Measurements from ENCODE around the gene OVAAL.

OVAAL gene

GRCh38 chr1:180571060-180571831, 12.5 kb downstream of the OVAAL start:
- no peak for DNase-seq

DNA sequence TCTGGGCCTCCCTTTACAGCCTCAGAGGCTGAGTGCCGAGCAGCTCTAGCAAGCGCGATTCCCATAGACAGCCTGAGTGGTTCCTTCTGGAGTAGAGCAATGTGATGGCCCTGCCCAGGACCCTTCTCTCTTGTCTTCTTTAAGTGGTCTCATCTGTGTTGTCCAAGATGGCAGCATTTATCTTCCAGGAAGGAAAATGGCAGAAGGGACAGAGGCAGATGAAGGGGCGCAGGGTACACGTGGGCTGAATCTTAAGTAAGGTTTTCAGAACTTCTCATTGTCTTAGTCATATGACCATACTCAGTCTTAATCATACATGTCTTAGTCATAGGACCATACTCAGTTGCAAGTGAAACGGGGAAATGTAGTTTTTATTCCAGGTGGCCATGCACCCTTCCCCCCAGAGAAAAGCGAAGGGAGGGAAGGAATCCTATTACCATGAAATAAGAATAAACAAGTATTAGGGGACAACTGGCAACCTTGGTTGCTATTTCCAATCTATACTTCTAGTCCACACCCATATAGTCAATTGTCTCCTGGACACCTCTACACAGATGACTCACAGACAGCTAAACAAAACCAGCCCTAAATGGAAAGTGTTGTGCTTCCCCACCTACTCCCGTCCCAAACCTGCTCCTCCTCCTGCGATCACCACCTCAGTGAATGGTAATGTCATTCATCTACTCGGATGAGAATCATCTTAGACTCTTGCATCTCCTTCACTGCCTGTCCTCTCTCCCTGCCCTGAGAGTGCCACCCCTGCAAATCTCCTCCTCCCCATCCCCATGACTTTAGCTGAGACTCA, 13.3 kb downstream of the OVAAL start:
- no peak for DNase-seq

DNA sequence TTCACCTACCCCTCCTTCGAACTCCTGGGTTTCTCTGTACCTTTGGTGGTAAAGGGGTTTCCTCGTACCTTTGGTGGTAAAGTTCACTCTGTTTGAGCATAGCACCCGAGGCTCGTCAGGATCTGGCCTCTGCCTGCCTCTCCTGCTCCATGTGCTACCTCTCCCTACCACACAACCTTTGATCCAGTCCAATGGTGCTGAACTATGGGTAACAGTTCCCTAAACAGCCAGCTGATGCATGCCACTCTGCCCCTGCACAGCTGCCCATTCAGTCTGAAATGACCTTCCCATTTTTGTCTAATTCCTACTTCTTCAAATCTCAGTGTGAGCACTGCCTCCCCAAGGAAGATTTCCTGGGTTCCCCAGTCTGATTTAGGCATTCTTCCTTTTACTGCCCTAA, 14.0 kb downstream of the OVAAL start:
- DNase-seq, result no peak

GRCh38 chr1:180574031-180574713, 15.4 kb downstream of the OVAAL start:
- DNase-seq, result no peak

GRCh38 chr1:180577361-180577760, 18.6 kb downstream of the OVAAL start:
- no peak for DNase-seq

DNA sequence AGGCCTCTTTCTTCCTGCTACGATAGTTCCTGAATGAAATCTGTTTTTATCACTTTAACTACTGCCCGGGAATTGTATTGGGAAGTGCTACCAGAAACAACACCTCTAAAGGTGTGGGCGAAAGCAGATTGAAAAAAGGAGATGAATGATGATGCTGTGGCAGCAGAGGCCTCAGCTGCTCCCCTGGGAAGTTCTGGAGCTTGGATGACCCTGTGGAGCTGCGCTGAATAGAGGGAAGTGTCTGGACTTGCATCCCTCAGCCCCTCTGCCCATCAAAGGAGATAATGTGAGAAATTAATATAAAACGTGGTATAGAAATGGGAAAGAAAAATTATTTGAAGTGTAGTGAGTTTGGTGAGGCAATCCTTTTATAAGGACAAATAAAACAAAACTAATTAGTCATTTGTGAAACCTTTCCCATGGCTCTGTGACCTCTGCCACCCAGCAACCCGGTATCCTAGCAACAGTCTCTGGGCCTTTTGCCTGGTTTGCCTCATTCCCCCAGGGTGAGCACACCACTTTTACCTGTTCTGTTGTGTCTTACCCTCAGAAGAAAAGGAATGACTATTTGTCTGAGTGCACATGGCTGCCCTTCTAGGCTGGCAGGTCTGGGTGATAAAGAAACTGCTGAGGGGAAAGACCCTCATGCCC, 21.3 kb downstream of the OVAAL start:
- DNase-seq, result no peak

GRCh38 chr1:180581635-180582039, 22.9 kb downstream of the OVAAL start:
- no peak for DNase-seq

DNA sequence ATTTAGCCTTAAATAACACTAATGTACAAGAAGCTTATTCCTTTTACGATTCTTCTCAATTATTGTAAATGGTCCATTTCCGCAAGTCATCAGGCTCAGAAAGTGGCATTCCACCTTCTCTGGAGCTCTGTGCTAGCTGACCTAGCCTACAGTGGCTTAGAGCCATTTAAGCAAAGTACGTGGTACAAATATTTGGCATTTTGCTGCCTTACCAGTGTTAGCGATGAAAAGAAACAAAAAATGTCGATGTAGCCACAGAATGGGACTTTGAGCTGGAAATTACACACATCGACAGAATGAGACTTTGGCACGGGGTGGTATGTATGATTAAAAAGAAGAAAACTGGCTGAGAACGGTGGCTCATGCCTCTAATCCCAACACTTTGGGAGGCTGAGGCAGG, 26.1 kb downstream of the OVAAL start:
- DNase-seq, result no peak

GRCh38 chr1:180585994-180586359, 27.2 kb downstream of the OVAAL start:
- no peak for DNase-seq

DNA sequence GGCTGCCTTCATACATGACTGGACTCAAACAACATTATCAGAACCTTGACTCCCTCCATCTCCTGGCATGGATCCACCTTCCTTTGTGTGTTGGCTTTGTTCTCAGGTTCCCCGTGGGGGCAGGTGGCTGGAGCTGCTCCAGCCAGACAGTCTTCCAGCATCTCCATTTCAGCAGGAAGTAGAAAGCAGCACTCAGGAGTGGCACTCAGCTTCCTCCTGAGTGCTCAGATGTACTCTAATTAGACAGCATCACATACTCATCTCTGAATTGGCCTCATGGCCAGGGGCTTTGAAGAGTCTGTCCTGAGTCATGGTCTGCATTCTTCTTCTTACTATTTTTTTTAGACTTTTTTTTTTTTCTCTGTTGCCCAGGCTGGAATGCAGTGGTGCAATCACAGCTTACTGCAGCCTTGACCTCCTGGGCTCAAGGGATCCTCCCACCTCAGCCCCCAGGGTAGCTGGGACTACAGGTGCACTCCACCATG, 27.9 kb downstream of the OVAAL start:
- no peak for DNase-seq

DNA sequence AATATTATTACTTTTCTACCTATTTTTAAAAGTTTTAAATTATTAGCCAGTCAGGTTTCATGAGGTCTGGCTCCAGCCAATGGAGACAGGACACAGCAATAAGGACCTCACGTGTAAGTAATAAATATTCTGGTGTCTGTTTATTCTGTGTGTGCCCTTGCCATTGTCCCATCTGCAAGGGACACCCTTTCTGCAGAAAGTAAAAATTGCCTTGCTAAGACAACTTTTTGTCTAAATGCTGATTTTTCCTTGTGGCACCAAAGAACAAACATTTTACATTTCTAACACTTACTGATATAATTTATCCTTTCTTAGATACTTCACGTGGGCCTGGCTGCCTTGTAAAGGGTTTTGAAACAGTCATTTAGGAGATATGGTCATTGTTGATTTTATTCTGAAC, 29.4 kb downstream of the OVAAL start:
- DNase-seq, result no peak

DNA sequence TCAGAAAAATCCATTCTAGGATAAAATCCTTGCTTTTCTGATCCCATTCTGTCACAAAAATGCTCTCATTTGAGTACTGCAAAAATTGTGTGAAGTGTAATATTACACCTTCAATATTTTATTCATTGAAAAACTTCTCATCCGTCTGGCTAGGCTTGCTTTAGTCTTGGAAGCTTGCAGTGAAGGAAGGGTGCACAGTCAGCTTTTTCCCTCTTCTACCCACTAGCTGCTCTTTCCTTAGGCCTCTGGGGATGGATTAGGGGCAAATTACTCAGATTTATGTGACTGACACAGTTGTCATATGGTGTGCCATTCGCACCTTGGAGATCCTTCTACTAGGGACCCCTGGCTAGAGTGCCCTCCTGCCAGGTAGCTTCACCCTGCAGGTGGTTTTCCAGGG, 32.1 kb downstream of the OVAAL start:
- DNase-seq, result no peak

DNA sequence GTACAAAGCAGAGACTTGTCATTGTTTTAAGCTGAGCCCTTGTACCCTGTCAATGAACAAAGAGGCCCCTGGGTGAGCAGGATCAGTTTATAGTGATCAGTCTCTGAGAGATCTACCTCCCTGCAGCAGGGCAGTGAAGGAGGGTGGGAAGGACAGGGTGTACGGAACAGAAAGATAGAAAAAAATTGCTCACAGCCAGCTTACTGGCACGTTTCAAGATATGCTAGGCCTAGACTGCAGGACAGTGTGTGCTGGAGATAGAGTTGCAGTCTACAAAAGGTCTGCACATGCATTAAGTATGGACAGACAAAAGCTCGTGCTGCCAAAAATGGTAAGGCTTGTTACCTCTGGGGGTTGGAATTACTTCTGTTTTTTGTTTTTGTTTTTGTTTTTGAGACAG, 34.6 kb downstream of the OVAAL start:
- no peak for DNase-seq

DNA sequence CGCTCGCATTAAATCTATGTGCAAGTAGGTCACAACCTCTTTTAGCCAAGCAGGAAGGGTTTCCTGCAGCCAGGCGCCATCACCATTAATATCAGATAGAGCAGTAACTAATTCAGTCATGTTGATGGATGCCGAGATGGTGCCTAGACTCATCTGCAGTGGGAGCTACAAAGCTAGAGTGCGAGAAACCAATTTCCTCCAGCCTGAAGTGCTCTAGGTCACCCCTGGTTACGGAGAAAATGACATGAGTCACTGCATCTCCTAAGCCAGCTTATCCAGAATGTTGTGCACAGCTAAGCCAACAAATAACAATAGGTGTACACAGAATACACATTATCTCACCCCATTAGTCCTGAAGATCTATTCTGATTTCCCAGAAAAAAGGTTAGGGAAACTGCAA, 36.0 kb downstream of the OVAAL start:
- no peak for DNase-seq

- no peak for DNase-seq
These were observed 37.2 kb downstream of the OVAAL start for GRCh38 chr1:180595966-180596365.

GRCh38 chr1:180597520-180597919, 38.8 kb downstream of the OVAAL start:
- no peak for DNase-seq

GRCh38 chr1:180598333-180598974, 39.7 kb downstream of the OVAAL start:
- no peak for DNase-seq

- DNase-seq, result no peak
These were observed 41.6 kb downstream of the OVAAL start for GRCh38 chr1:180600343-180600742.

DNA sequence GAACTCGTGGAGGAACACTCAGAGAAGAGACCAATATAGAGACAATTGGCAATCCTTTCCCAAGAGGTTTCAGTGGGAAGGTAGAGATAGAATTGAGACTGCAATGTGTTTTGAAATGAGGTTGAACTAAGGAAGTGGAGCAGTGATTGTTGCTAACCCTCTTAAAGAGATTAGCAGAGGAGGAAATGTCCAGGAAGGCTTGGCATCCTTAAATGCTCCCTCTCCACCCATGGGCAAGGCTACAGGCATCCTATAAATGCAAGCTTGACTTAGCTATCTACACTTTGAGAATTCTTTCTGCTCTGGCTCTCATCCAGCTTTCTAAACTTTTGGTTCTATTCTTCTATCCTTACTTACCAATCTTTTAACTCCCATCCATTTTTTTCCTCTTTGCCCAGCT, 42.7 kb downstream of the OVAAL start:
- DNase-seq, result no peak

DNA sequence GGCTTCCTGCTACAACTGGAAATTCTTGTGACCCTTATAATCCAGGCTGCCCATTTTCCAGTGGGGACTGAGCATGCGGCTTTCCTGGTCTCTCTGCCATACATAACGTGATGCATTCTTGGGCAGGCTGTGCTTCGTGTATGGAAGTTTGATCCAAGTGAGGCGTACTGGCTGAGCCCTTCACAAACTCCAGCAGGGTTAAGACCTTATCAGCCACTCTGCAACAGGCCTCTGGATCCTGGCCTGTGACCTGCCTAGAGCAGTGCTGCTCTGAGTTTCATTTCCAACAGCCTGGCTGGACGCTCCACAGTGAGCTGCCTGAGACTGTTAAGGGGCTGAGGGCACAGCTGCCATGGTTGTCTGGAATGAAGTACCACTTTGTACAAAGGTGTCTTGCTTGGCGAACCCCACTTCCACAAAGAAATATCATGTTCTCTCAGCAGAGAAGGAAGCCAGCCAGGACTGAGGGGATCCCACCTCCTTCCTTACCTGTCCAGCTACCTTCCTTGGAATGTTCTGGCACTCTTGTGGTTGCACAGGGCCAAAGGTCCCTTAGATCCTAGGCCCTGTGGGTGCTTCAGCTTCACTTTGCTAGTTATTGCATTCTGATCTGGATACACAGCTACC, 44.6 kb downstream of the OVAAL start:
- DNase-seq, result no peak

- DNase-seq, result no peak
These were observed 45.1 kb downstream of the OVAAL start for GRCh38 chr1:180603850-180604226.

DNA sequence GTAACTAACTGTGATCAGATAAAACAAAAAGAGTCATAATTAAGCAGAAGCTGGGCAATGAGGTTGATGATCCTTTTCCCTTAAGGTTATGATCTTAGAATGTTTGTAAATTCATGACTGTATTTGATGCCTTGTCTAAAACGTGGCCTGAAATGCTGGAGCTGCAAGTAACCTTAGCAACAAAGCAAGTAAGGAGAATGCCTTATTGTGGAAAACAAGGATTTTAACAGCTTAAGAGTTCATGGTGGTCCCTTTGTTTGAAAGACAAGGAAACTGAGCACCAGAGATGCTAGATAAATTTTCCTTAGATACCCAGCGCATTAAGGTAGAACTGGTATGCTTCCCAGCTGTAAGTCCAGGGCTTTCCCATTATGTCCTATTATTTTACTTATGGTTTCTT, 47.4 kb downstream of the OVAAL start:
- no peak for DNase-seq

Measured in activated gamma-delta T cell (primary cell).